ENCODE data around the gene CCNK.

GRCh38 chr14:99445931-99446330, 35.3 kb upstream of the CCNK start:
- TF ChIP-seq USF2 (CRISPR knock-in tag; IDR thresholded peaks at IDR 0.05) (no peak), ARID4B (CRISPR knock-in tag; IDR thresholded peaks at IDR 0.05; ENCODE audit: borderline replicate concordance) (no peak), JUN (CRISPR knock-in tag; IDR thresholded peaks at IDR 0.05) (no peak), CTCF (IDR thresholded peaks at IDR 0.05) (no peak)

Measured in WTC11 (cell line).